Measurements from ENCODE around the gene HHIPL1.

- no peak for TF ChIP-seq TAF1 (IDR thresholded peaks at IDR 0.05; ENCODE audit: low read depth, low read length)
- TF ChIP-seq POLR2AphosphoS5 (IDR thresholded peaks at IDR 0.05; ENCODE audit: low read depth, low read length): no peak
- TF ChIP-seq POLR2A (IDR thresholded peaks at IDR 0.05; ENCODE audit: low read depth, low read length): no peak
Measured at GRCh38 chr14:99627100-99627499, 17.8 kb upstream of the HHIPL1 start.

Measured in GM12891 (cell line).